Mammary microvascular endothelial cell (primary cell): ENCODE results near the gene GPBAR1. TPM values are rescaled to one million over a fixed set of nuclear protein-coding genes. Genes with fewer than 3 reads are reported as not detected.

ENCODE experiments used
- total RNA-seq: library from RNA; depleted of rRNA; stranded (reverse); fragments of >200 nt; gene quantifications from 2 replicates; pipeline ENCODE4 v1.2.3, GENCODE V29; 2015

The GPBAR1 gene
- not detected in 2 replicates for total RNA-seq

GRCh38 chr2:218260742-218261422 lies at the start of gene GPBAR1:
TSS of gene GPBAR1 (plus strand) at chr2:218261015. CDS start at chr2:218262725, 1,710 bp downstream.

GRCh38 chr2:218216674-218217359 lies 44.0 kb upstream of the GPBAR1 start, which contains the start of gene ARPC2:
TSS of gene ARPC2 (plus strand) at chr2:218217189. CDS start at chr2:218217471, 282 bp downstream.

GRCh38 chr2:218269900-218270720 lies 9.3 kb downstream of the GPBAR1 start, which contains the start of the genes AAMP and PNKD:
TSS of gene AAMP (minus strand) at chr2:218270137. CDS start at chr2:218270086, 51 bp downstream.
TSS of gene PNKD (plus strand) at chr2:218270519. CDS start at chr2:218270536, 17 bp downstream.

GRCh38 chr2:218292048-218293014 lies 31.5 kb downstream of the GPBAR1 start, which contains the start of gene TMBIM1:
TSS of gene TMBIM1 (minus strand) at chr2:218292503. CDS start at chr2:218282141, 10,362 bp downstream.

Other genes with a start within 250 kb of the GPBAR1 start
- gene RUFY4, start 191.8 kb upstream of the GPBAR1 start, total RNA-seq = not detected in 2 replicates
- not detected in 2 replicates for gene CXCR2, start 135.0 kb upstream of the GPBAR1 start, total RNA-seq
- gene CXCR1, start 94.1 kb upstream of the GPBAR1 start, total RNA-seq = not detected in 2 replicates
- 599 and 620 TPM in 2 replicates for gene ARPC2, start 43.8 kb upstream of the GPBAR1 start, total RNA-seq
- 122 and 127 TPM in 2 replicates for gene AAMP, start 9.1 kb downstream of the GPBAR1 start, total RNA-seq
- gene PNKD, start 9.5 kb downstream of the GPBAR1 start, total RNA-seq = 40.0 and 53.2 TPM in 2 replicates
- 128 and 133 TPM in 2 replicates for gene TMBIM1, start 31.5 kb downstream of the GPBAR1 start, total RNA-seq
- not detected in 2 replicates for gene CATIP, start 95.8 kb downstream of the GPBAR1 start, total RNA-seq
- under 0.01 and 0.05 TPM in 2 replicates for gene SLC11A1, start 121.3 kb downstream of the GPBAR1 start, total RNA-seq
- 58.6 and 66.5 TPM in 2 replicates for gene CTDSP1, start 138.9 kb downstream of the GPBAR1 start, total RNA-seq
- not detected in 2 replicates for gene VIL1, start 158.1 kb downstream of the GPBAR1 start, total RNA-seq